Stimulated activated naive CD4-positive, alpha-beta T cell (primary cell): ENCODE measurements around the gene ZNF629.

ENCODE experiments used
- DNase-seq, 6 experiments: peaks; one replicate each; lab custom pipeline; 2025; lab: John Stamatoyannopoulos, UW

Gene ZNF629

DNA sequence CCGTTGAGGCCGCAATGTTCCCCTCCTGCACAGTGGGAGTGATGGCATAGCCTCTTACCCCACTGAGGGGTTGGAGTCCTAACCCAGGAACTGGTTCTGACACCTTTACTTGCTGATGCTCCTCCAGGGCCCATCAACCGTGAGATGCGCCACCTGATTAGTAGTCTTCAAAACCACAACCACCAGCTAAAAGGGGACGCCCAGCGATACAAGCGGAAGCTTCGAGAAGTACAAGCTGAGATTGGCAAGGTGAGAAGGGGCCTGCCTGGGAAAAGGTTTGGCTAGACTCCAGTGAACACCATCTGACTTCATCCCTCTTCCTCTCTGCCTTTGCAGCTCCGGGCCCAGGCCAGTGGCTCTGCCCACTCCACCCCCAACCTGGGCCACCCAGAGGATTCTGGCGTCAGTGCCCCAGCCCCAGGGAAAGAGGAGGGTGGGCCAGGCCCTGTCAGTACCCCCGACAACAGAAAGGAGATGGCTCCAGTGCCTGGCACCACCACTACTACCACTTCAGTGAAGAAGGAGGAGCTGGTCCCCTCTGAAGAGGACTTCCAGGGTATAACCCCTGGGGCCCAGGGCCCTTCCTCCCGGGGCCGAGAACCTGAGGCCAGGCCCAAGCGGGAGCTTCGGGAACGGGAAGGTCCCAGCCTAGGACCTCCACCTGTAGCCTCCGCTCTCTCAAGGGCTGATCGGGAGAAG, 19.1 kb downstream of the ZNF629 start:
- DNase-seq = no peak

- no peak for DNase-seq
These were observed 20.1 kb downstream of the ZNF629 start for GRCh38 chr16:30766933-30767284.

GRCh38 chr16:30766206-30766932, 20.6 kb downstream of the ZNF629 start:
- DNase-seq = no peak

GRCh38 chr16:30764816-30765465, 22.1 kb downstream of the ZNF629 start:
- DNase-seq = no peak

GRCh38 chr16:30764086-30764485, 22.9 kb downstream of the ZNF629 start:
- DNase-seq = no peak

DNA sequence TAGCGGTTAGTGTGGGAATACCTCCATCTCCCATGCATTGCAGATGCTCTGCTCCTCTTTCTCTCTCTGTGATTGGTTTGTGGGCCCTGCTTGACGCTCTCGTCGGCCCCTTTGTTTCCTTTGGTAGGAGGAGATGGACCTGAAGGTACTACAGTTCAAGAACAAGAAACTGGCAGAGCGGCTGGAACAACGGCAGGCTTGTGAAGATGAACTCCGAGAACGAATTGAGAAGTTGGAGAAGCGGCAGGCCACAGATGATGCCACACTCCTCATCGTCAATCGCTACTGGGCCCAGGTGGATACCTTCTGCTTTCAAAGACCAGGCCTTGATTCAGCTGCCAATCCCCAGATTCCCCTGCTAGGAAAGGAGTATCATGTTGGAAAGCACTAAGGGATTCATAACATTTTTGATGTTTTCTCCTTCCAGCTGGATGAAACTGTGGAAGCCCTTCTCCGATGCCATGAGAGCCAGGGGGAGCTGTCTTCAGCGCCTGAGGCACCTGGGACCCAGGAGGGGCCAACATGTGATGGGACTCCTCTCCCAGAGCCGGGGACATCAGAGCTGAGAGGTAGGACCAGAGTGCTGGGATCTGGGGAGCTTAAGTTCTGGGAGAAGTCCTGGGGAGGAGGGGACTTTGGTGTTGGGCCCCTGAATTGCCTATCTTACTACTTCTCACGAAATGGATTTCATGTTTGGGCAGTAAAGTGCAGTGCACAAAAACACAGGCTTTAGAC, 23.8 kb downstream of the ZNF629 start:
- no peak for DNase-seq

- DNase-seq = peak; percentile 79 to 94 (median 87)
These were observed 24.8 kb downstream of the ZNF629 start, which contains the start of the genes CFAP119 and RNF40 for GRCh38 chr16:30761928-30762902. Gene CFAP119 (minus strand): TSS chr16:30762062. CDS start chr16:30761748, 314 bp downstream. Gene RNF40 (plus strand): TSS chr16:30762322. CDS start chr16:30762546, 224 bp downstream.

DNA sequence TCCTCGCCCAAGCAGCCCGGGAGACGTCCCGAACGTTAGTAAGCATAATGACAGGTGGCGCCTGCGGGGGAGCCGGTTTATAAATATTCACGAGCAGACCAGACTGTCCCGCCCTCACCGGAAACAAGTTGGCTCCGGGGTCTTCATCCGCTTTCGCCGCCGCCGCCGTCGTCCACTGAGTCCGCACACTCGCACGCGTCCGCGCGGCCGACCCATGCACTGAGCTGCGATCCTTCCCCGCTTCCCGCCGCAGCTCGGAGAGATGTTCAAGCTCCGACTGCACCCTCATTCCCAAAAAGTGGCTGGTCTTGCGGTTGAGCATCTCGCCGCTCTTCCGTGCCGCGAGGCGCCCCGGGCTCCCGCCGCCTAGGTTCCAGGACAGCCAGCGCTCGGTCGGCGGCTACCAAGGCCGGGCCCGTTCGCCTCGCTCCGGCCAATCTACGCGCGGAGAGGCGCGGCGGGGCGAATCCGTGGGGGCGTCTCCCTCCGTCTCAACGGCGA, 25.5 kb downstream of the ZNF629 start:
- DNase-seq = peak in 2 of 6 experiments; percentile 31

DNA sequence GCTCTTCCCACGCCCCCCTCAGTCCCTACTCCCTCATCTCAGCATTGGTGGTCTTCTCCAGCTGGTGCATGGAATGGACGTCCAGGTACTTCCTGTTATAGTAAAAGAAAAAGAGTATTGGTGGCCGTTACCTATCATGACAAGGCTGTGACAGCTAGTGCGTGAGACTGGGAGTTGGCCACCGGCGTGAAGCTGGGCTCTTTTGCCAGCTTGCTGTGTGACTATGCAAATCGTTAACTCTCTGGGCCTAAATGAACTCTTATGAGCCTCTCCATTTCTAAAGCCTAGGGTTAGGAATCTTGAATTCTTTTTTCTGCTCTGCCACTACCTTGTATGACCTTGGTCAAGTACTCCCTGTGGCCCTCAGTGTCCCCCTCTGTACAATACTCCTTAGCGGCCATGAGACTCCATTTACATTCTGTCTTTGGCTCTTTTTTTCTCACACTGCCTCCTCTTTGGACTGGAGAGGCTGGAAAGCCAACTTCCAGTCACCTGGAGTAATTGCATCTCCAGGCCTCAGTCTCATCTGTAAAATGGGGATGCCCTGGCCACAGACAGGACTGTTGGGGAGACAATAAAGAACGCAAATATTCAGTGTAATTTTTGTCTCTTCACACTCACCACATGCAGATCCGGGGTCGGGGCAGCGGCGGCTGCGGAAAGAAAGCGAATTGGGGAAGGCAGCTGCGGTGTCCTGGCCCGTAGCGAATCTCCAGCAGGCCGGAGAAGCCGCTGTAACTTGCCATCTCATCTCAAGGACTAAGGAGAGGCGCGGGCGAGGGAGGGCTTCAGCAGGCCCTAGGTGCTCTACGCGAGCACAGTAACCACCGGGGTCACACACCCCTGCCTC, 26.2 kb downstream of the ZNF629 start:
- no peak for DNase-seq

DNA sequence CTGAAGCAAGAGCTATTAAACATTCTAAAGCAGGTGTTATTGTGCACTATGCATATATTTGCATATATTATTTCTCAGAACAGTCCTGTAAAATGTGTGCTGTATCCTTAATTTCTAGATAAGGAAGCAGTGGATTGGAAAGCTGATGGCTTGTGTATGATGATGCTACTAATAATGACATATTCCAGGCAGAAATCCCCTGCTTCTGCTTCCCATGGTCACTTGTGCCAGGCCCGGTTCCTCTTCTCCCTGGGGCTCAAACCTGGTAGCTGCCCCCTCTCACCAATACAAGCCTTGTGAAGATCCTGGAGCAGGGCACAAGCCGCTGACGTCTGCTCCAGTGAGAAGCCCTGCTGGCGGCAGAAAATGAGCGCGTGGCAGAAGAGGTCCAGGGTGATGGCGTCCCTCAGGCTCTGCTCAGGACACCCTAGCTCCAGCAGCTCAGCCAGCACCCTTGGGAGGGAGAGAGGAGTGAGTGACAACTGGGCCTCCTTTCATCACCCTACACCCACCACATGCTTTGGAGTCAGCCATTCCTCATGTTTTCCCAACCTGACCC, 26.9 kb downstream of the ZNF629 start:
- DNase-seq = no peak

GRCh38 chr16:30758988-30759491, 28.0 kb downstream of the ZNF629 start:
- DNase-seq = no peak

DNA sequence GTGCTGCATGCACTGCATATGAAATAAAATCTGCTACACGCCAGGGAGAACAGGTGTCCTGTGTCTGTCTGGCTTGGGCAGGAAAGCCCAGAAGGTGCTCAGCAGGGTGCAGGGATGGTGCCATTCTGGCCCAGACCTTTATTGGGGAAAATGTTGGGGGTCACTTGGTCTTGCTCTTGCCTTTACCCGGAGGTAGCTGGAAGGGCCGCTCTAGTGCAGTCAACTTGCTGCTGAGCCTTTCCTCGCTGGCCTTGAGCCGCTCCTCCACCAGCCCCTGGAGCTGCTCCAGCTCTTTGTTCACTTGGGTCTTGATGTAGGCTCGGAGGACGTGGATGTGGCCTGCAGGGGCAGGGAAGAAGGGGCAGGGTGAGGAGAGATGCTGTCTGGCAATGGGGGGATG, 29.7 kb downstream of the ZNF629 start:
- DNase-seq = no peak

- DNase-seq = no peak
These were observed 30.3 kb downstream of the ZNF629 start for GRCh38 chr16:30756781-30757100.

DNA sequence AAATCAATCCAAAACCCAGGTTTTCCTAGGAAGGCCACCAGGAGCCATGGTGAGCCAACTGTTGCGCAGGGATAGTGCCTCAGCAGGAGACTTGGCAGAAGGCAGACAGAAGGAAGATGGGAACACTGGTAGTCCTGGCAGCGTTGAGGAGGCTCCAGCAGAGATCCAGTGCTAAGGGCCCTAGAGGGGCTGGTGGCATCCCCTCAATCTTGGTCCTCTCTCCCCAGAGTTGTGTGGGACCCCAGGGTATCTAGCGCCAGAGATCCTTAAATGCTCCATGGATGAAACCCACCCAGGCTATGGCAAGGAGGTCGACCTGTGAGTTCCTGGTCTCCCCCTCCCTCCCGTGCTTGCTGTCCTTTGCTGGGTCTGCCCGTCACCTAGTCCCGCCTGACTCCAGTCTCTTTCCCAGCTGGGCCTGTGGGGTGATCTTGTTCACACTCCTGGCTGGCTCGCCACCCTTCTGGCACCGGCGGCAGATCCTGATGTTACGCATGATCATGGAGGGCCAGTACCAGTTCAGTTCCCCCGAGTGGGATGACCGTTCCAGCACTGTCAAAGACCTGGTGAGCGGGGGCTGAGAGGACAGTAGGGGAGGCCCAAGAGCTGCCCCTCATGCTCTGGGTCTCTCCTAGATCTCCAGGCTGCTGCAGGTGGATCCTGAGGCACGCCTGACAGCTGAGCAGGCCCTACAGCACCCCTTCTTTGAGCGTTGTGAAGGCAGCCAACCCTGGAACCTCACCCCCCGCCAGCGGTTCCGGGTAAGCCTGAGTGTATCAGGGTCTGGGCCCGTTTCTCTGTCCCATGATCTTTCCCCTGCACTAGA, 30.8 kb downstream of the ZNF629 start:
- no peak for DNase-seq

GRCh38 chr16:30753596-30753995, 33.4 kb downstream of the ZNF629 start:
- no peak for DNase-seq

DNA sequence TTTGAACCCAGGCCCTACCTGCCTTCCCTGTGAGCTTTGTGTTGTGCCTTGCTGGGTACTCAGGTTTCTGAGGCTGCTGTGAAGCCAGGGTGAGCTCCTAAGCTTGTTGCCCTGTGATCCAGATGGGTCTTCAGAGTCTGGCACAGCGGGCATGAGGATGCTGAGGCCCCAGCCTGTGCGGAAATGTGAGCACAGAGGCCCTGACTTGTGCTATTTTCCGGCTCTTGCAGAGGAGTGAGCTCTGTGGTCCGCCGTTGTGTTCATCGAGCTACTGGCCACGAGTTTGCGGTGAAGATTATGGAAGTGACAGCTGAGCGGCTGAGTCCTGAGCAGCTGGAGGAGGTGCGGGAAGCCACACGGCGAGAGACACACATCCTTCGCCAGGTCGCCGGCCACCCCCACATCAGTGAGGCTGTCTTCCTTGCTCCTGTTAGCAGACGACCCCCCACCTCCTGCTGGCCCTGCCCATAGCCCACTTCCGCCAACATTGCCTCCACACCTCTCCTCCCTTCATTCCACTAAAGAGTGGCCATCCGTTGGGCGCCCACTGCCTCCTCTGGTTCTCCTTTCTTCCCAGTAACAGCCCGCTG, 36.0 kb downstream of the ZNF629 start:
- no peak for DNase-seq

- DNase-seq = no peak
These were observed 36.8 kb downstream of the ZNF629 start for GRCh38 chr16:30750201-30750600.
